ENCODE measurements around the gene PCK1. TPM values are rescaled to one million over a fixed set of nuclear protein-coding genes. Genes with fewer than 3 reads are reported as not detected.

PCK1 gene
- total and polyA plus RNA-seq, 2 of the 13 experiments (the other 11 are each of a cell fraction or from before 2014, with no cell fraction given): 6.5 to 12.6 TPM

DNA sequence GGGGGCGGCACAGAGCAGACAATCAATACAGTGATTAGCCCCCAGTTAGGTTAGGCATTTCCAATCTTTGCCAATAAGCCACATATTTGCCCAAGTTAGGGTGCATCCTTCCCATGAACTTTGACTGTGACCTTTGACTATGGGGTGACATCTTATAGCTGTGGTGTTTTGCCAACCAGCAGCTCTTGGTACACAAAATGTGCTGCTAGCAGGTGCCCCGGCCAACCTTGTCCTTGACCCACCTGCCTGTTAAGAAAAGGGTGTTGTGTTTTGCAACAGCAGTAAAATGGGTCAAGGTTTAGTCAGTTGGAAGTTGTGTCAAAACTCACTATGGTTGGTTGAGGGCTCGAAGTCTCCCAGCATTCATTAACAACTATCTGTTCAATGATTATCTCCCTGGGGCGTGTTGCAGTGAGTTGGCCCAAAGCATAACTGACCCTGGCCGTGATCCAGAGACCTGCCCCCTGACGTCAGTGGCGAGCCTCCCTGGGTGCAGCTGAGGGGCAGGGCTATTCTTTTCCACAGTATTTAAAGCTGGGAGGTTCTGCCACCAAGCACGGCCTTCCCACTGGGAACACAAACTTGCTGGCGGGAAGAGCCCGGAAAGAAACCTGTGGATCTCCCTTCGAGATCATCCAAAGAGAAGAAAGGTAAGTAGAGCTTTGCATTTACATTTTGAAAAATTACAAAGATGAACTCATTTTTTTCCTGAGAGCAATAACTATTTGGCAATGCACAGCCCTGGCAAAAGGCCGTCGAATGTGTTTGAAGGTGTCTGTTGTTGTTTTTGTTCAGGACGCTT lies at the start of gene PCK1 (continued):
- TF ChIP-seq HNRNPK (IDR thresholded peaks at IDR 0.05; ENCODE audit: low read depth, low read length, poor library complexity, severe bottlenecking) (no peak), KLF16 (CRISPR knock-in tag; IDR thresholded peaks at IDR 0.05) (peak in 1 of 2 experiments; percentile 85; a peak in 1 of 4 replicates), ZBED4 (CRISPR knock-in tag; IDR thresholded peaks at IDR 0.05; ENCODE audit: borderline replicate concordance) (peak; percentile 90; the same call in 1 of the 2 replicates), ARNTL (CRISPR knock-in tag; IDR thresholded peaks at IDR 0.05) (peak; percentile 91), ZSCAN20 (CRISPR knock-in tag; IDR thresholded peaks at IDR 0.05; ENCODE audit: borderline replicate concordance) (no peak), ZMYM4 (CRISPR knock-in tag; IDR thresholded peaks at IDR 0.05) (peak; percentile 98), ZC3H13 (CRISPR knock-in tag; IDR thresholded peaks at IDR 0.05) (peak; percentile 49; the same call in 1 of the 2 replicates), ZNF577 (CRISPR knock-in tag; IDR thresholded peaks at IDR 0.05; ENCODE audit: borderline replicate concordance, low read depth) (no peak), ZBTB20 (CRISPR knock-in tag; IDR thresholded peaks at IDR 0.05; ENCODE audit: borderline replicate concordance, low read depth) (peak; percentile 87), YEATS4 (CRISPR knock-in tag; IDR thresholded peaks at IDR 0.05; ENCODE audit: borderline replicate concordance) (0 out of 2 replicates have a peak, but pooled peaks have one; percentile 61), ZNF543 (CRISPR knock-in tag; IDR thresholded peaks at IDR 0.05) (0 out of 2 replicates have a peak, but pooled peaks have one; percentile 77), NCOA1 (CRISPR knock-in tag; IDR thresholded peaks at IDR 0.05) (peak; percentile 95; the same call in 1 of the 2 replicates), FOSL2 (CRISPR knock-in tag; IDR thresholded peaks at IDR 0.05) (peak; percentile 90), PHF5A (CRISPR knock-in tag; IDR thresholded peaks at IDR 0.05; ENCODE audit: low read depth, unreplicated experiment) (peak; percentile 74), FOXP1 (IDR thresholded peaks at IDR 0.05) (no peak), FOXP1 (CRISPR knock-in tag; IDR thresholded peaks at IDR 0.05) (peak; percentile 93)
- TF ChIP-seq, protein P1, sequence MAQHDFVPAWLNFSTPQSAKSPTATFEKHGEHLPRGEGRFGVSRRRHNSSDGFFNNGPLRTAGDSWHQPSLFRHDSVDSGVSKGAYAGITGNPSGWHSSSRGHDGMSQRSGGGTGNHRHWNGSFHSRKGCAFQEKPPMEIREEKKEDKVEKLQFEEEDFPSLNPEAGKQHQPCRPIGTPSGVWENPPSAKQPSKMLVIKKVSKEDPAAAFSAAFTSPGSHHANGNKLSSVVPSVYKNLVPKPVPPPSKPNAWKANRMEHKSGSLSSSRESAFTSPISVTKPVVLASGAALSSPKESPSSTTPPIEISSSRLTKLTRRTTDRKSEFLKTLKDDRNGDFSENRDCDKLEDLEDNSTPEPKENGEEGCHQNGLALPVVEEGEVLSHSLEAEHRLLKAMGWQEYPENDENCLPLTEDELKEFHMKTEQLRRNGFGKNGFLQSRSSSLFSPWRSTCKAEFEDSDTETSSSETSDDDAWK (CRISPR knock-in tag; IDR thresholded peaks at IDR 0.05): no peak
- TF ChIP-seq, protein P2, sequence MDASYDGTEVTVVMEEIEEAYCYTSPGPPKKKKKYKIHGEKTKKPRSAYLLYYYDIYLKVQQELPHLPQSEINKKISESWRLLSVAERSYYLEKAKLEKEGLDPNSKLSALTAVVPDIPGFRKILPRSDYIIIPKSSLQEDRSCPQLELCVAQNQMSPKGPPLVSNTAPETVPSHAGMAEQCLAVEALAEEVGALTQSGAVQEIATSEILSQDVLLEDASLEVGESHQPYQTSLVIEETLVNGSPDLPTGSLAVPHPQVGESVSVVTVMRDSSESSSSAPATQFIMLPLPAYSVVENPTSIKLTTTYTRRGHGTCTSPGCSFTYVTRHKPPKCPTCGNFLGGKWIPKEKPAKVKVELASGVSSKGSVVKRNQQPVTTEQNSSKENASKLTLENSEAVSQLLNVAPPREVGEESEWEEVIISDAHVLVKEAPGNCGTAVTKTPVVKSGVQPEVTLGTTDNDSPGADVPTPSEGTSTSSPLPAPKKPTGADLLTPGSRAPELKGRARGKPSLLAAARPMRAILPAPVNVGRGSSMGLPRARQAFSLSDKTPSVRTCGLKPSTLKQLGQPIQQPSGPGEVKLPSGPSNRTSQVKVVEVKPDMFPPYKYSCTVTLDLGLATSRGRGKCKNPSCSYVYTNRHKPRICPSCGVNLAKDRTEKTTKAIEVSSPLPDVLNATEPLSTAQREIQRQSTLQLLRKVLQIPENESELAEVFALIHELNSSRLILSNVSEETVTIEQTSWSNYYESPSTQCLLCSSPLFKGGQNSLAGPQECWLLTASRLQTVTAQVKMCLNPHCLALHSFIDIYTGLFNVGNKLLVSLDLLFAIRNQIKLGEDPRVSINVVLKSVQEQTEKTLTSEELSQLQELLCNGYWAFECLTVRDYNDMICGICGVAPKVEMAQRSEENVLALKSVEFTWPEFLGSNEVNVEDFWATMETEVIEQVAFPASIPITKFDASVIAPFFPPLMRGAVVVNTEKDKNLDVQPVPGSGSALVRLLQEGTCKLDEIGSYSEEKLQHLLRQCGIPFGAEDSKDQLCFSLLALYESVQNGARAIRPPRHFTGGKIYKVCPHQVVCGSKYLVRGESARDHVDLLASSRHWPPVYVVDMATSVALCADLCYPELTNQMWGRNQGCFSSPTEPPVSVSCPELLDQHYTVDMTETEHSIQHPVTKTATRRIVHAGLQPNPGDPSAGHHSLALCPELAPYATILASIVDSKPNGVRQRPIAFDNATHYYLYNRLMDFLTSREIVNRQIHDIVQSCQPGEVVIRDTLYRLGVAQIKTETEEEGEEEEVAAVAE (CRISPR knock-in tag; IDR thresholded peaks at IDR 0.05; ENCODE audit: borderline replicate concordance): no peak
- TF ChIP-seq, protein P3, sequence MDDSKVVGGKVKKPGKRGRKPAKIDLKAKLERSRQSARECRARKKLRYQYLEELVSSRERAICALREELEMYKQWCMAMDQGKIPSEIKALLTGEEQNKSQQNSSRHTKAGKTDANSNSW (CRISPR knock-in tag; IDR thresholded peaks at IDR 0.05; ENCODE audit: borderline replicate concordance): 0 out of 2 replicates have a peak, but pooled peaks have one; percentile 27
